Gastroesophageal sphincter (tissue), 4 donors: ENCODE measurements around the gene PCBP3. TPM values are rescaled to one million over a fixed set of nuclear protein-coding genes. Genes with fewer than 3 reads are reported as not detected.

Source experiments
- ATAC-seq: fragments of 150-250 bp; one replicate; pipeline ENCODE4 v1.9.1; 2016; ENCODE audit warnings: mild to moderate bottlenecking, moderate library complexity
- H3K27ac ChIP-seq, 4 donors: fragments of 200-600 bp; sonication (generic) in 3 of 4; 1 replicate in 3 of 4; 2 replicates in 1 of 4; pipeline ENCODE4 v1.5.1; 2016 to 2019
- H3K27me3 ChIP-seq: fragments of 200-600 bp; sonication (generic); one replicate; pipeline ENCODE4 v1.5.1; 2019
- H3K36me3 ChIP-seq, 2 donors: fragments of 200-600 bp; sonication (generic); one replicate each; pipeline ENCODE4 v1.5.1; 2019; ENCODE audit warnings: control low read depth in 1 of 2
- H3K4me1 ChIP-seq, 3 donors: fragments of 200-600 bp; sonication (generic); 1 replicate in 2 of 3; 2 replicates in 1 of 3; pipeline ENCODE4 v1.5.1; 2016 to 2019; ENCODE audit warnings: control low read depth in 2 of 3
- H3K4me3 ChIP-seq, 2 donors: fragments of 200-600 bp; sonication (generic); one replicate each; pipeline ENCODE4 v1.5.1; 2019; ENCODE audit warnings: mild to moderate bottlenecking in 1 of 2, moderate library complexity in 1 of 2
- H3K9me3 ChIP-seq, 3 donors: fragments of 200-600 bp; sonication (generic); one replicate each; pipeline ENCODE4 v1.5.1; 2017 to 2019; ENCODE audit warnings: control low read depth in 2 of 3
- EP300 ChIP-seq: sonication (generic); formaldehyde crosslinking; IDR thresholded peaks from one replicate; pipeline ENCODE4 v1.6.1; 2017; ENCODE audit warnings: antibody characterized with exemption, mild to moderate bottlenecking
- POLR2A ChIP-seq, 2 donors: fragments of 450-650 bp; IDR thresholded peaks; one replicate each; pipeline ENCODE4 v1.6.1; 2017; ENCODE audit warnings: antibody characterized with exemption in 2 of 2, mild to moderate bottlenecking in 2 of 2, moderate library complexity in 1 of 2
- POLR2AphosphoS5 ChIP-seq: sonication (generic); formaldehyde crosslinking; IDR thresholded peaks from one replicate; pipeline ENCODE4 v1.6.1; 2017; ENCODE audit warnings: antibody characterized with exemption
- WGBS, 2 donors: methylation state at CpG; one replicate each; pipeline ENCODE4 v1.1.5; 2018; ENCODE audit warnings: low coverage in 1 of 2; 5-methylcytosine and 5-hydroxymethylcytosine counted together
- total RNA-seq, 4 donors: library from RNA; depleted of rRNA; stranded (reverse); fragments of >200 nt; gene quantifications; one replicate each; pipeline ENCODE4 v1.1.0, GENCODE V29; 2016
- TF ChIP-seq, protein P1 (sequence below), 4 experiments: fragments of 200-600 bp in 2 of 4; fragments of 450-650 bp in 2 of 4; sonication (generic) in 1 of 4; IDR thresholded peaks; one replicate each; pipeline ENCODE4 v1.5.1; 2017 to 2019; ENCODE audit warnings: antibody characterized with exemption in 4 of 4, mild to moderate bottlenecking in 2 of 4, moderate library complexity in 2 of 4

Gene PCBP3
- 10 to 100 TPM in 2 of 4 donors, 1 to 10 TPM in 2; 5.1 to 14.8 (median 10.4) TPM for total RNA-seq

DNA sequence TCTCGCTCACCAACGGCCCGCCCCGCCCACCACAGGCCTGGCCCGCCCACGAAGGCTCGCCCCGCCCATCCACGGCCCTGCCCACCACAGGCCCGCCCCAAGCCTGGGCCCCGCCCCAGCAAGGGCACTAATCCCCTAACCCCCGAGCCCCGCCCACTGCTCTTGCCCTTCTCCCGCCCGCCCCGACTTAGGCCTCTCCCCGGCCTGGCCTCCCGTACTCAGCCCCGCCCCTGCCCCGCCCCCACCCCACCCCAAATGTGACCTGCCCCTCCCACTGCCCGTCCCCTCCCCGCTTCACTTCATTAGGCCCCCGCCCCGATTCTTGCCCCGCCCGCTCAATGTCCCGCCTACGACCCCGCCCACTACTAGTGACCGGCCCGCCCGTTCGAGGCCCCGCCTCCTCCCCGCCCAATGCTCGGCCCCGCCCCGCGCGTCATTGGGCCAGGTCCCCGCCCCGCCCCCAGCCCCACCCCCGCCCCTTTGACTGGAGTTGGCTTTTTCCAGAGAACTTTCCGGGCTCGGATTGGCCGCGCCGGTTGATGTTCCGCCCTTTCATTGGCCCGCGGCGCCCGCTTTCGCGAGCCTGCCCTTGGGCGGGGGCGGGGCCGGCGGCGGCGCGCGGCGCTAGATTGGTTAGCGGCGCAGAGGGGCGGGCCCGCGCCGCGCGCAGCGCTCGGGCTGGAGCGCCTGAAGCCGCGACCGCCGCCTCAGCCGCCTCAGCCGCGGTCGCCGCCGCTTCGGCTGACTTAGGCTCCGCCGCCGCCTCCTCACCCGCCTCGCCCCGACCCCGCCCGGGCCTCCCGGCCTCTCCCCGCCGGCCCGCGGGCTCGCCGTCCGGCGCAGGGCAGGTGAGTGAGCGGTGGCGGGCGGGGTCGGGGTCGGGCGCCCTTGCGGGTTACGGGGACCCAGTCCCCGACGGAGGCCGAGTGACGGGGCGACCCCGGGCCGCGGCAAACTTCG lies at the start of gene PCBP3:
Gene PCBP3, plus strand, starts transcription at position 705 of the 960 bp plus-strand sequence. CDS start 206,361 bp downstream, outside the sequence.
- peak within 1 kb of the TSS; percentile 22 to 72 for H3K4me3 ChIP-seq
- H3K4me1 ChIP-seq: peaks cover 0 to 29% (median 0%) of the 10 kb centered on the region in 3 donors
- no peaks in the 10 kb centered on the region for H3K9me3 ChIP-seq
- ATAC-seq: peak; percentile 90
- TF ChIP-seq, protein P1, sequence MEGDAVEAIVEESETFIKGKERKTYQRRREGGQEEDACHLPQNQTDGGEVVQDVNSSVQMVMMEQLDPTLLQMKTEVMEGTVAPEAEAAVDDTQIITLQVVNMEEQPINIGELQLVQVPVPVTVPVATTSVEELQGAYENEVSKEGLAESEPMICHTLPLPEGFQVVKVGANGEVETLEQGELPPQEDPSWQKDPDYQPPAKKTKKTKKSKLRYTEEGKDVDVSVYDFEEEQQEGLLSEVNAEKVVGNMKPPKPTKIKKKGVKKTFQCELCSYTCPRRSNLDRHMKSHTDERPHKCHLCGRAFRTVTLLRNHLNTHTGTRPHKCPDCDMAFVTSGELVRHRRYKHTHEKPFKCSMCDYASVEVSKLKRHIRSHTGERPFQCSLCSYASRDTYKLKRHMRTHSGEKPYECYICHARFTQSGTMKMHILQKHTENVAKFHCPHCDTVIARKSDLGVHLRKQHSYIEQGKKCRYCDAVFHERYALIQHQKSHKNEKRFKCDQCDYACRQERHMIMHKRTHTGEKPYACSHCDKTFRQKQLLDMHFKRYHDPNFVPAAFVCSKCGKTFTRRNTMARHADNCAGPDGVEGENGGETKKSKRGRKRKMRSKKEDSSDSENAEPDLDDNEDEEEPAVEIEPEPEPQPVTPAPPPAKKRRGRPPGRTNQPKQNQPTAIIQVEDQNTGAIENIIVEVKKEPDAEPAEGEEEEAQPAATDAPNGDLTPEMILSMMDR (IDR thresholded peaks at IDR 0.05): no peak
- TF ChIP-seq POLR2A (IDR thresholded peaks at IDR 0.05): peak; percentile 39 to 81
- no peaks in the 10 kb centered on the region for H3K36me3 ChIP-seq
- peak within 1 kb of the TSS in 3 of 4 donors; percentile 78 to 87 (median 83) for H3K27ac ChIP-seq
- WGBS, 2 donors: no CpG with 5 or more reads among the region's 120 CpGs
- peaks cover 42% of the 10 kb centered on the region for H3K27me3 ChIP-seq

DNA sequence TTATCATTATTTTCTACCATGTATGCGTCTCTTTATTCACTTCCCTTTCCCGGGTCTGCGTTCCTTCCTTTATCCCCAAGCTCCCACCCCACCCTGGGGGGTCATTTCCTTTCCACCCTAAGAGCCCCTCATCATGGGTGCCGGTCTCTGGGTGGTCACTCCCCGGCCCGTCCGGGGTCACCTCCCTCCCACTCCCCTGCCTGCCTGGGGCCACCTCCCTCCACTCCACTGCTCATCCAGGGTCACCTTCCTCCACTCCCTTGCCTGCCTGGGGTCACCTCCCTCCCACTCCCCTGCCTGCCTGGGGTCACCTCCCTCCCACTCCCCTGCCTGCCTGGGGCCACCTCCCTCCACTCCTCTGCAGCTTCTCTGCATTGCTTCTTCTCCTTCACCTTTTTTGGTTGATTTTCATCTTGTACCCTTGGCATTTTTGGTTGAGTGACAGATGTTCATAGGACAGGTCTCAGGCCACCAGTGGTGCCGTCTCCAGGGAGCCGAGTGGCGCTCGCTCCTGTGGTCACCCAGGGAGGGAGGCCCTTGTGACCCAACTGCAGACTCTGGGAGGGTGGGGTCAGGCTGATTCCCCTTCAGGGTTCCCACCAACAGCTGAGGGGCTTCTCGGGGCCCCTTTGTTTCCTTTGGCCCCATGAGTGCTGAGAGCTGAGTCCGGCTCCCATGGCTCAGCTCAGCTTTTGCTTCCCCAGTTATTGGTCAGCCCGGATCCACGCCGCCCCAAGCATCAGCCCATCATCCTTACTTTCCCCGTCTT lies 48.6 kb upstream of the PCBP3 start:
- ATAC-seq: no peak

DNA sequence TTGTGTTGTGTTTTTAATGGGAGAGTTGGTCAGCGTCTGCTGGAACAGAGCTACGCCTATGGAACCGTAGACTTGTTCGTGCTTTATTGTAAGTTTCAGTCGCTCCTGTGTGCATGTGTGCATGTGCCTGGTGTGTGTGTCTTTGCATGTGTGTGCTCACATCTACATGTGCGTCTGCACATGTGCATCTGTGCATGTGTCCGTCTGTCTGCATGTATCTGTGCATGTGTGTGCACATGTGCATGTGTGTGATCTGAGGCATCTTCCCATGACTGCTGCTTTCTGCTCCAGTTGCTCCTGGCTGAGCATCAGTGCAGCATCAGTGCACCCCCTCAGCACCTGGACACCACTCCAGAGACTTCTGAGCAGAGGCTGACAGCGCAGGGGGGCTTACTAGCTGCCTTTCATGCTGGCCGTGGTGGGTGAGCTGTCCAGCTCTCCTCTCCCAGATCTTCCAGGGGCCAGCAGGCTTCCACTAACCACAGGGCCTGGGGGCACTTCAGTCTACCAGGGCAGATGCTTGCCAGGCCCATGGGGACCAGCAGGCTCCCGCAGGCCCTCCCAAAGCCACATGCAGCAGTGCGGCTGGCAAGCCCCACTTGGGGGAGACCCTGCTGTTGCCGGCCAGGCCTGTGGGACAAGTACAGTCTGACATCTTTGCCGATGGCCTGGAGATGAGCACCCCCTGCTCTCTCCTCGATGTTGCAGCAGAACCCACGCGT lies 47.8 kb upstream of the PCBP3 start:
- TF ChIP-seq, protein P1 (IDR thresholded peaks at IDR 0.05): no peak
- TF ChIP-seq EP300 (no peak), POLR2A (IDR thresholded peaks at IDR 0.05) (no peak), POLR2AphosphoS5 (no peak)
- no peaks in the 10 kb centered on the region for H3K9me3 ChIP-seq
- H3K4me1 ChIP-seq: peaks cover 0 to 10% (median 0%) of the 10 kb centered on the region in 3 donors
- H3K27ac ChIP-seq: no peak overlapping the region
- WGBS, 2 donors: 79 to 80% methylated on average over 3 to 7 of the region's 16 CpGs
- peaks cover 74% of the 10 kb centered on the region for H3K27me3 ChIP-seq
- H3K4me3 ChIP-seq: no peak overlapping the region
- ATAC-seq: no peak
- no peaks in the 10 kb centered on the region for H3K36me3 ChIP-seq

More for the DNA sequence above, 48.6 kb upstream of the PCBP3 start:
- H3K27me3 ChIP-seq: peaks cover 76% of the 10 kb centered on the region
- no peaks in the 10 kb centered on the region for H3K9me3 ChIP-seq
- no peak overlapping the region for H3K27ac ChIP-seq
- WGBS, 2 donors: 63 to 71% methylated on average over 7 to 15 of the region's 17 CpGs
- H3K36me3 ChIP-seq: no peaks in the 10 kb centered on the region
- TF ChIP-seq EP300 (no peak), POLR2A (IDR thresholded peaks at IDR 0.05) (no peak), POLR2AphosphoS5 (no peak)
- TF ChIP-seq, protein P1 (IDR thresholded peaks at IDR 0.05): no peak
- H3K4me3 ChIP-seq: no peak overlapping the region
- H3K4me1 ChIP-seq: peaks cover 0 to 19% (median 4%) of the 10 kb centered on the region in 3 donors

DNA sequence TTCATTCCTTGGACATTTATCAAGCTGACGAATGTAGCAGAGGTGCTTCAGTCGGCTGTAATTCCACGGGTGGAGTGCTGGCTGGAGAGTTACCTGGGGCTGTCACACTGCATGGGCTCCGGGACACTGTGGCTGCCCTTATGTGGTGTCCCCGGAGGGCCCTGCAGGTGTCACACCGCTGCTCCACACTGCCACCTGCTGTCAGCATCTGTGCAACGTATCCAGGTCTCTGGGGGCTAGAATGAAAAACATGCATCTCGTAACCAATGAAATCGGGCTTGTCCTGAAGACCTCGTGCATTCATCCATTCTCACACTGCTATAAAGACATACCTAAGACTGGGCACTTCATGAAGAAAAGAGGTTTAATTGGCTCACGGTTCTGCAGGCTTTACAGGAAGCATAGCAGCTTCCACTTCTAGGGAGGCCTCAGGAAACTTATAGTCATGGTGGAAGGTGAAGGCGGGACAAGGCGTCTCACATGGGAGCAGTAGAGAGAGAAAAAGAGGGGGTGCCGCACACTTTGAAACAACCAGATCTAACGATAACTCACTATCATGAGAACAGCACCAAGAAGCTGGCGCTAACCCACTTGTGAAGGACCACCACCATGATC lies 46.7 kb upstream of the PCBP3 start:
- no peaks in the 10 kb centered on the region for H3K36me3 ChIP-seq
- WGBS, 2 donors: 43 to 46% methylated on average over 9 to 11 of the region's 16 CpGs
- ATAC-seq: peak; percentile 69
- peaks cover 0 to 5% (median 0%) of the 10 kb centered on the region in 3 donors for H3K4me1 ChIP-seq
- peaks cover 64% of the 10 kb centered on the region for H3K27me3 ChIP-seq
- peaks cover 0 to 3% (median 0%) of the 10 kb centered on the region in 3 donors for H3K9me3 ChIP-seq
- no peak overlapping the region for H3K4me3 ChIP-seq
- no peak overlapping the region for H3K27ac ChIP-seq
- TF ChIP-seq, protein P1 (IDR thresholded peaks at IDR 0.05): peak in 3 of 4 experiments; percentile 74 to 88 (median 79)
- no peak for TF ChIP-seq POLR2A (IDR thresholded peaks at IDR 0.05)
- no peak for TF ChIP-seq POLR2AphosphoS5
- no peak for TF ChIP-seq EP300
